Measurements from ENCODE around the gene OR6P1.

DNA sequence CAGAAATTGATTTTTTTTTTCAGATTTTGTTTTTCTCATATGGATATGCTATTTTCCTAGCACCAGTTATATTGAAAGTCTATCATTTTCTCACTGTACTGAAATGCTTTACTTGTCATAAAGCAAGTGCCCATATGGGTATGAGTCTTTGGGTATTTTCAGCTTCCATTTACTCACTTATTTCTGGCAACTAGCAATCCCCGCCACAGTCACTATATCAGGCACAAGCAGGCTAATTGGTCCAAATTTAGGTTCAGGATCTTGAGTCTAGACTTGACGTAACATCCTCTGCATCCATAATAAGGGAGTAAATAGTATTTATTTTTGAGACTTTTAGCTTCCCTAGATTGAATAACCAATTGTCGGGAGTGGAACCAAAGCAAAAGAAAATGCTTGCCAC lies 7.2 kb upstream of the OR6P1 start:
- TF ChIP-seq EZH2 (IDR thresholded peaks at IDR 0.05; ENCODE audit: low read length, missing control alignments) = no peak
- TF ChIP-seq, protein P1, sequence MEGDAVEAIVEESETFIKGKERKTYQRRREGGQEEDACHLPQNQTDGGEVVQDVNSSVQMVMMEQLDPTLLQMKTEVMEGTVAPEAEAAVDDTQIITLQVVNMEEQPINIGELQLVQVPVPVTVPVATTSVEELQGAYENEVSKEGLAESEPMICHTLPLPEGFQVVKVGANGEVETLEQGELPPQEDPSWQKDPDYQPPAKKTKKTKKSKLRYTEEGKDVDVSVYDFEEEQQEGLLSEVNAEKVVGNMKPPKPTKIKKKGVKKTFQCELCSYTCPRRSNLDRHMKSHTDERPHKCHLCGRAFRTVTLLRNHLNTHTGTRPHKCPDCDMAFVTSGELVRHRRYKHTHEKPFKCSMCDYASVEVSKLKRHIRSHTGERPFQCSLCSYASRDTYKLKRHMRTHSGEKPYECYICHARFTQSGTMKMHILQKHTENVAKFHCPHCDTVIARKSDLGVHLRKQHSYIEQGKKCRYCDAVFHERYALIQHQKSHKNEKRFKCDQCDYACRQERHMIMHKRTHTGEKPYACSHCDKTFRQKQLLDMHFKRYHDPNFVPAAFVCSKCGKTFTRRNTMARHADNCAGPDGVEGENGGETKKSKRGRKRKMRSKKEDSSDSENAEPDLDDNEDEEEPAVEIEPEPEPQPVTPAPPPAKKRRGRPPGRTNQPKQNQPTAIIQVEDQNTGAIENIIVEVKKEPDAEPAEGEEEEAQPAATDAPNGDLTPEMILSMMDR (conservative IDR thresholded peaks at IDR 0.05 in 1 of 2, IDR thresholded peaks at IDR 0.05 in 1 of 2; ENCODE audit: low read depth in 1 of 2, low read length in 2 of 2) = no peak
